HG03558 (cell line): ENCODE results near the gene ATP1A3.

ENCODE experiments used
- ATAC-seq: cut with Tn5 transposase; IDR thresholded peaks from one replicate; pipeline ENCODE4 v1.9.1; 2021; ENCODE audit warnings: moderate number of reproducible peaks; ENCODE audit not compliant: unreplicated experiment; ENCODE audit errors: extremely low read depth

The ATP1A3 gene

GRCh38 chr19:41919948-41920712, 73.9 kb downstream of the ATP1A3 start:
- no peak for ATAC-seq

GRCh38 chr19:41918653-41919244, 75.3 kb downstream of the ATP1A3 start:
- ATAC-seq = no peak

- no peak for ATAC-seq
Measured at GRCh38 chr19:41918095-41918494, 75.9 kb downstream of the ATP1A3 start.

GRCh38 chr19:41917676-41918075, 76.4 kb downstream of the ATP1A3 start:
- ATAC-seq = no peak
